Measurements from ENCODE around the gene SPEM1. TPM values are rescaled to one million over a fixed set of nuclear protein-coding genes. Genes with fewer than 3 reads are reported as not detected.

The SPEM1 gene
- total and polyA plus RNA-seq, 2 of the 13 experiments (the other 11 are each of a cell fraction or from before 2014, with no cell fraction given) = not detected

DNA sequence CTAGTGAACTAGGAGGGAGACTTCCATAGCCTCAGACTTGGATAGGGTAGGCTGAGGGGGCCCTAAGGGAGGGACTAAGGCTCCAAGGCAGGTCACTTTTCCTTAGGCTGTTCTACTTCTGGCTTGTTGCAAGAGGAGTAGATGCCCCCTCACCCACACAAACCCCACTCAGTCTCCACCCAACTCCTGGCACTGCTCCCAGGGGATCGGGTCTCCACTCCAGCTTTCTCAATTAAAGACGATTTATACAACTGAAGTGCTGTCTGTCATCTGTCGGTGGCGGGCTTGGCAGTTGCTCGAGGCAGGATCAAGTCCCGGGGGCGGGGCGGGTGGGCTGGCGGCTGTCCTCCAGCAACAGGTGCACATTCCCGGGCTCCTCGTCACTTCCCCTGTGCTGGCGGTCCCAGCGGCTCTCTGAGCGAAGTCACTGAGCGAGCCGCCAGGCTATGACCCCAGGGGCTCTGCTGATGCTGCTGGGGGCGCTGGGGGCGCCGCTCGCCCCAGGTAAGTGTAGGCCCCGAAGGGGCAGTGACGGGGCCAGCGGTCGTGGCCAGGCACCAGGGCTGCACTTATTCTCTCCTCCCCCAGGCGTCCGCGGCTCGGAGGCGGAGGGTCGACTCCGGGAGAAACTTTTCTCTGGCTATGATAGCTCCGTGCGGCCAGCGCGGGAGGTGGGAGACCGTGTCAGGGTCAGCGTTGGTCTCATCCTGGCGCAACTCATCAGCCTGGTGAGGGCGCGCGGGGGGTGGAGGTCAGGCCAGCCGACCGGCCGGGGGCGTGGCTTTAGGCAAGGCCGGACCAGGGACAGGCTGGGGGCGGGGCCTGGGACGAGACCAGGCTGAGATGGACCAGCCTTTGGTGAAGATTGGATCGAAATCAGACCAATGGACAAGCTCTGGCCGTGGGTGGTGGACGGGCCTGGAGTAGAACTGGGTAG, 24.8 kb downstream of the SPEM1 start, which contains the start of gene CHRNB1 (continued):
- TF ChIP-seq, protein P1, sequence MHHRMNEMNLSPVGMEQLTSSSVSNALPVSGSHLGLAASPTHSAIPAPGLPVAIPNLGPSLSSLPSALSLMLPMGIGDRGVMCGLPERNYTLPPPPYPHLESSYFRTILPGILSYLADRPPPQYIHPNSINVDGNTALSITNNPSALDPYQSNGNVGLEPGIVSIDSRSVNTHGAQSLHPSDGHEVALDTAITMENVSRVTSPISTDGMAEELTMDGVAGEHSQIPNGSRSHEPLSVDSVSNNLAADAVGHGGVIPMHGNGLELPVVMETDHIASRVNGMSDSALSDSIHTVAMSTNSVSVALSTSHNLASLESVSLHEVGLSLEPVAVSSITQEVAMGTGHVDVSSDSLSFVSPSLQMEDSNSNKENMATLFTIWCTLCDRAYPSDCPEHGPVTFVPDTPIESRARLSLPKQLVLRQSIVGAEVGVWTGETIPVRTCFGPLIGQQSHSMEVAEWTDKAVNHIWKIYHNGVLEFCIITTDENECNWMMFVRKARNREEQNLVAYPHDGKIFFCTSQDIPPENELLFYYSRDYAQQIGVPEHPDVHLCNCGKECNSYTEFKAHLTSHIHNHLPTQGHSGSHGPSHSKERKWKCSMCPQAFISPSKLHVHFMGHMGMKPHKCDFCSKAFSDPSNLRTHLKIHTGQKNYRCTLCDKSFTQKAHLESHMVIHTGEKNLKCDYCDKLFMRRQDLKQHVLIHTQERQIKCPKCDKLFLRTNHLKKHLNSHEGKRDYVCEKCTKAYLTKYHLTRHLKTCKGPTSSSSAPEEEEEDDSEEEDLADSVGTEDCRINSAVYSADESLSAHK (CRISPR knock-in tag; IDR thresholded peaks at IDR 0.05; ENCODE audit: borderline replicate concordance) = no peak
- no peak for TF ChIP-seq SNAPC2 (CRISPR knock-in tag; IDR thresholded peaks at IDR 0.05)
- TF ChIP-seq SP5 (CRISPR knock-in tag; IDR thresholded peaks at IDR 0.05; ENCODE audit: borderline replicate concordance, low read depth) = peak; percentile 43; the same call in 1 of the 2 replicates
- TF ChIP-seq, protein P2, sequence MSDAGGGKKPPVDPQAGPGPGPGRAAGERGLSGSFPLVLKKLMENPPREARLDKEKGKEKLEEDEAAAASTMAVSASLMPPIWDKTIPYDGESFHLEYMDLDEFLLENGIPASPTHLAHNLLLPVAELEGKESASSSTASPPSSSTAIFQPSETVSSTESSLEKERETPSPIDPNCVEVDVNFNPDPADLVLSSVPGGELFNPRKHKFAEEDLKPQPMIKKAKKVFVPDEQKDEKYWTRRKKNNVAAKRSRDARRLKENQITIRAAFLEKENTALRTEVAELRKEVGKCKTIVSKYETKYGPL (CRISPR knock-in tag; IDR thresholded peaks at IDR 0.05) = no peak
- TF ChIP-seq FOXC1 (CRISPR knock-in tag; IDR thresholded peaks at IDR 0.05; ENCODE audit: borderline replicate concordance) = no peak; the same call in 1 of the 2 replicates
- peak; percentile 75; the same call in 1 of the 2 replicates for TF ChIP-seq ZSCAN9 (CRISPR knock-in tag; IDR thresholded peaks at IDR 0.05; ENCODE audit: borderline replicate concordance)
- TF ChIP-seq, protein P3, sequence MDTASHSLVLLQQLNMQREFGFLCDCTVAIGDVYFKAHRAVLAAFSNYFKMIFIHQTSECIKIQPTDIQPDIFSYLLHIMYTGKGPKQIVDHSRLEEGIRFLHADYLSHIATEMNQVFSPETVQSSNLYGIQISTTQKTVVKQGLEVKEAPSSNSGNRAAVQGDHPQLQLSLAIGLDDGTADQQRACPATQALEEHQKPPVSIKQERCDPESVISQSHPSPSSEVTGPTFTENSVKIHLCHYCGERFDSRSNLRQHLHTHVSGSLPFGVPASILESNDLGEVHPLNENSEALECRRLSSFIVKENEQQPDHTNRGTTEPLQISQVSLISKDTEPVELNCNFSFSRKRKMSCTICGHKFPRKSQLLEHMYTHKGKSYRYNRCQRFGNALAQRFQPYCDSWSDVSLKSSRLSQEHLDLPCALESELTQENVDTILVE (CRISPR knock-in tag; IDR thresholded peaks at IDR 0.05) = no peak
- TF ChIP-seq ERF (CRISPR knock-in tag; IDR thresholded peaks at IDR 0.05) = no peak
- no peak for TF ChIP-seq NFE2 (CRISPR knock-in tag; IDR thresholded peaks at IDR 0.05)
- TF ChIP-seq ZNF180 (CRISPR knock-in tag; IDR thresholded peaks at IDR 0.05; ENCODE audit: borderline replicate concordance, low read depth) = no peak
- TF ChIP-seq ZNF660 (CRISPR knock-in tag; IDR thresholded peaks at IDR 0.05; ENCODE audit: borderline replicate concordance, low read depth) = no peak
- TF ChIP-seq ZKSCAN8 (CRISPR knock-in tag; IDR thresholded peaks at IDR 0.05; ENCODE audit: borderline replicate concordance) = no peak; the same call in 1 of the 2 replicates
- TF ChIP-seq SP1 (IDR thresholded peaks at IDR 0.05) = no peak
- TF ChIP-seq SP1 (CRISPR knock-in tag; IDR thresholded peaks at IDR 0.05) = peak; percentile 68
- TF ChIP-seq, protein P4, sequence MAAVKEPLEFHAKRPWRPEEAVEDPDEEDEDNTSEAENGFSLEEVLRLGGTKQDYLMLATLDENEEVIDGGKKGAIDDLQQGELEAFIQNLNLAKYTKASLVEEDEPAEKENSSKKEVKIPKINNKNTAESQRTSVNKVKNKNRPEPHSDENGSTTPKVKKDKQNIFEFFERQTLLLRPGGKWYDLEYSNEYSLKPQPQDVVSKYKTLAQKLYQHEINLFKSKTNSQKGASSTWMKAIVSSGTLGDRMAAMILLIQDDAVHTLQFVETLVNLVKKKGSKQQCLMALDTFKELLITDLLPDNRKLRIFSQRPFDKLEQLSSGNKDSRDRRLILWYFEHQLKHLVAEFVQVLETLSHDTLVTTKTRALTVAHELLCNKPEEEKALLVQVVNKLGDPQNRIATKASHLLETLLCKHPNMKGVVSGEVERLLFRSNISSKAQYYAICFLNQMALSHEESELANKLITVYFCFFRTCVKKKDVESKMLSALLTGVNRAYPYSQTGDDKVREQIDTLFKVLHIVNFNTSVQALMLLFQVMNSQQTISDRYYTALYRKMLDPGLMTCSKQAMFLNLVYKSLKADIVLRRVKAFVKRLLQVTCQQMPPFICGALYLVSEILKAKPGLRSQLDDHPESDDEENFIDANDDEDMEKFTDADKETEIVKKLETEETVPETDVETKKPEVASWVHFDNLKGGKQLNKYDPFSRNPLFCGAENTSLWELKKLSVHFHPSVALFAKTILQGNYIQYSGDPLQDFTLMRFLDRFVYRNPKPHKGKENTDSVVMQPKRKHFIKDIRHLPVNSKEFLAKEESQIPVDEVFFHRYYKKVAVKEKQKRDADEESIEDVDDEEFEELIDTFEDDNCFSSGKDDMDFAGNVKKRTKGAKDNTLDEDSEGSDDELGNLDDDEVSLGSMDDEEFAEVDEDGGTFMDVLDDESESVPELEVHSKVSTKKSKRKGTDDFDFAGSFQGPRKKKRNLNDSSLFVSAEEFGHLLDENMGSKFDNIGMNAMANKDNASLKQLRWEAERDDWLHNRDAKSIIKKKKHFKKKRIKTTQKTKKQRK (IDR thresholded peaks at IDR 0.05; ENCODE audit: low read length) = no peak
- TF ChIP-seq RBM39 (IDR thresholded peaks at IDR 0.05; ENCODE audit: low read depth, low read length, poor library complexity, severe bottlenecking) = peak; percentile 84
- TF ChIP-seq, protein P5, sequence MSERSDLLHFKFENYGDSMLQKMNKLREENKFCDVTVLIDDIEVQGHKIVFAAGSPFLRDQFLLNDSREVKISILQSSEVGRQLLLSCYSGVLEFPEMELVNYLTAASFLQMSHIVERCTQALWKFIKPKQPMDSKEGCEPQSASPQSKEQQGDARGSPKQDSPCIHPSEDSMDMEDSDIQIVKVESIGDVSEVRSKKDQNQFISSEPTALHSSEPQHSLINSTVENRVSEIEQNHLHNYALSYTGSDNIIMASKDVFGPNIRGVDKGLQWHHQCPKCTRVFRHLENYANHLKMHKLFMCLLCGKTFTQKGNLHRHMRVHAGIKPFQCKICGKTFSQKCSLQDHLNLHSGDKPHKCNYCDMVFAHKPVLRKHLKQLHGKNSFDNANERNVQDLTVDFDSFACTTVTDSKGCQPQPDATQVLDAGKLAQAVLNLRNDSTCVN (CRISPR knock-in tag; IDR thresholded peaks at IDR 0.05; ENCODE audit: borderline replicate concordance) = no peak; the same call in 1 of the 2 replicates
- no peak for TF ChIP-seq ZNF879 (CRISPR knock-in tag; IDR thresholded peaks at IDR 0.05)
- TF ChIP-seq ZNF777 (CRISPR knock-in tag; IDR thresholded peaks at IDR 0.05) = peak; percentile 94
- TF ChIP-seq CAMTA2 (CRISPR knock-in tag; IDR thresholded peaks at IDR 0.05; ENCODE audit: borderline replicate concordance) = 0 out of 2 replicates have a peak, but pooled peaks have one; percentile 72
